Sigmoid colon (tissue), 4 donors: ENCODE measurements around the gene MAGI2.

ENCODE experiments used
- CTCF ChIP-seq, 4 experiments: fragments of 450-650 bp in 3 of 4; fragments of 200-600 bp in 1 of 4; IDR thresholded peaks; one replicate each; pipeline ENCODE4 v1.5.1; 2016 to 2019; ENCODE audit warnings: antibody characterized with exemption in 4 of 4, mild to moderate bottlenecking in 3 of 4, moderate library complexity in 2 of 4
- EP300 ChIP-seq, 4 donors: sonication (generic); formaldehyde crosslinking; IDR thresholded peaks; one replicate each; pipeline ENCODE4 v1.6.1; 2017; ENCODE audit warnings: antibody characterized with exemption in 4 of 4

- no peak for TF ChIP-seq CTCF (IDR thresholded peaks at IDR 0.05)
- no peak for TF ChIP-seq EP300 (IDR thresholded peaks at IDR 0.05)
Measured at GRCh38 chr7:79403451-79403850, 50.0 kb downstream of the MAGI2 start.
